ENCODE measurements around the gene PPM1K. TPM values are rescaled to one million over a fixed set of nuclear protein-coding genes. Genes with fewer than 3 reads are reported as not detected.

Gene PPM1K
- total RNA-seq, 4 donors from 2014 or later: 7.8 to 10.5 (median 9.2) TPM

DNA sequence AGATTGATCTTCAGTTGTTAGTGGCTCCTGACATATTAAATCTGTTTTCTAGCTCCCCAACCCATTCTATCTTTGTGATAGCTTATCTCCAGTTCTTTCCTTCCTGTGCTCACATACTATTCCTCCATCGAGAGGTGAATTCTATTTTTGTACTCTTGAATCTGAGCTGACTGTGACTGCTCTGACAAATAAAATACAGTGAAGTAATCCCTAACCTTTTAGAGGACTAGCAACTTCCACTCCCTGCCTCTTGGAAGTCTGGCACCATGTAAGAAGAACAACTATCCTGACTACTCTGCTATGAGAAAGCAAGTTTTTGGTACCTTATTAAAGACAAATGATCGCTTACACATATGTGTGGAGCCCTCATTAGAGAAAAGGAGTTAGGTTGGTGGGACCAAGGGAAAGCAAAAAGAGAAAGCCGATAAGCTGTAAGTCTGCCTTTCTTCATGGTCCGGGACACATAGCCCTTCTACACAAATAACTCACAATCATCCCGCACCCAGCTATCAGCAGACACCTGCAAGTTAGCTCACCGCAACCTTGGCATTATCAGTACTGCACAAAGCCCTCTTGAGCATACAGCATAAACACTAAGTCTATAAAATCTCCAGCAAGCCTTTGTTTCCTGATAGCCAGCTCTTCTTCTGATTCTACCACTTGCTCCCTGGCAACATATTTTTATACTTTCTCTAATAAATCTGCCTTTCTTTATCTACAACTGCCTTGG, 13.5 kb upstream of the PPM1K start:
- Histone ChIP-seq H3K4me1 (no peaks in the 10 kb centered on the region), H3K27me3 (no peaks in the 10 kb centered on the region), H3K36me3 (no peaks in the 10 kb centered on the region), H3K4me3 (no peak overlapping the region), H3K27ac (no peak overlapping the region), H3K9me3 (no peaks in the 10 kb centered on the region)
- TF ChIP-seq POLR2A (IDR thresholded peaks at IDR 0.05) (no peak), CTCF (IDR thresholded peaks at IDR 0.05) (no peak), EP300 (IDR thresholded peaks at IDR 0.05) (no peak), POLR2AphosphoS5 (IDR thresholded peaks at IDR 0.05) (no peak)
- DNase-seq (ENCODE audit: low spot score in 2 of 2): no peak
- WGBS: 88% methylated on average over 6 of the region's 6 CpGs

- Histone ChIP-seq H3K36me3 (no peaks in the 10 kb centered on the region), H3K4me3 (no peak overlapping the region), H3K27me3 (no peaks in the 10 kb centered on the region), H3K27ac (no peak overlapping the region), H3K4me1 (no peaks in the 10 kb centered on the region), H3K9me3 (no peaks in the 10 kb centered on the region)
- DNase-seq (ENCODE audit: low spot score in 2 of 2): no peak
- 100% methylated on average over 1 of the region's 1 CpG for WGBS
- no peak for TF ChIP-seq POLR2A (IDR thresholded peaks at IDR 0.05)
- TF ChIP-seq POLR2AphosphoS5 (IDR thresholded peaks at IDR 0.05): no peak
- no peak for TF ChIP-seq CTCF (IDR thresholded peaks at IDR 0.05)
- no peak for TF ChIP-seq EP300 (IDR thresholded peaks at IDR 0.05)
Measured at GRCh38 chr4:88297212-88297516, 12.8 kb upstream of the PPM1K start.

DNA sequence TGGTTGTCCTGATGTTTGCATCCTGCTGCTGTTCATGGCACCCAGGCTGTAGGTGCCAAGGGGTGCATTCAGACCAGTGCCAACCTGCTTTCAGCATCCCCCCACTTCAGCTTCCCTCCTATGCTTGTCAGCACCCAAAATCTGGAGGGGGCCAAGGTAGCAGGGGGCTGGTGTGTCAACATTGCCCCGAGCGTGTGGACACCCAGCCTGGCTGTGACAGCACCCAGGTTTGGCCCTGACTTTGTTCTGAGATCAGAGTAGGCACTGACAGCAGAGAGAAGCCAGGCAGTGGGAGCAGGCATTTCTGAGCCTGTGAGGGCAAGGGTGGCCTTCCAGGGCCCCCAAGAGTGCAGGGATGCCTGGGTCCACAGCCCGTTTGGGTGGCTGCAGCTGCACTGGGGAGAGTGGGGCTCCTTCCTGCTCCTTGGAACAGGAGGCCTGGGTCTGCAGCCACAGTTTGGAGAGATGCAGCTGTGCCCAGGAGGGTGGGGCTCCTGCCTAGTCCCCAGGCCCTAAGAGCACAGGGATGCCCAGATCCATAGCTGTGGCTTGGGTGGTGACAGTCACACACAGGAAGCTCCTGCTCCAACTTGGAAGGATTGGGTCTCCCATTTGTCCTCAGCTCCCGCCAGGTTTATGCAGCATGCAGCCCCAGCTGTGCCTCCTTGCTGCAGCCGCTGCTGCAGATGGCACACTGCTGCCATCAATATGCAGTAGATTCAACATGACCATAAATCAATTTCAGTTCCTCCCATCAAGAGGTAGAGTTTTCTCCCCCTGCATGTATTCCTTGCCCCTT, 12.3 kb upstream of the PPM1K start:
- TF ChIP-seq POLR2A (IDR thresholded peaks at IDR 0.05) (no peak), EP300 (IDR thresholded peaks at IDR 0.05) (no peak), POLR2AphosphoS5 (IDR thresholded peaks at IDR 0.05) (no peak), CTCF (IDR thresholded peaks at IDR 0.05) (no peak)
- 87% methylated on average over 2 of the region's 5 CpGs for WGBS

DNA sequence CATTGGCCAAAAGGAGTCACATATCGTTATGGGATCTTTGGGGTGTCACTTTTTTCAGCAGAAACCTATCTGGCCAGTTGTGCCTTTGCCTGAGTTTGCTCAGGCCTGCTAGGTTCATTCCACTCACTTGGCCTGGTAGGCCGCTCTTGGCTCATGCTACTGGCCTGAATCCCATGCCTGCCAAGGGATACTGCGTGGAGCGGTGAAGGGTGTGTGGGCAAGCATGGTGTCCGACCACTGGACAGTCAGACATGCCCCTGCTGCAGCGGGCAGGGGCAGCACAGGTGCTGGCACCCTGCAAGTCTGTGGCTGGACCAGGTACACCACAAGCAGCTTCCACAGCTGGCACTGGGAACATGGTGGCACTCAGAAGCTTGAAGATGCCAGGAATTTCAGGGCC, 11.3 kb upstream of the PPM1K start:
- no peak for DNase-seq (ENCODE audit: low spot score in 2 of 2)
- no peak overlapping the region for H3K27ac ChIP-seq
- 94% methylated on average over 5 of the region's 6 CpGs for WGBS
- TF ChIP-seq POLR2AphosphoS5 (IDR thresholded peaks at IDR 0.05) (no peak), POLR2A (IDR thresholded peaks at IDR 0.05) (no peak), EP300 (IDR thresholded peaks at IDR 0.05) (no peak), CTCF (IDR thresholded peaks at IDR 0.05) (no peak)
- no peaks in the 10 kb centered on the region for H3K36me3 ChIP-seq
- H3K9me3 ChIP-seq: no peaks in the 10 kb centered on the region
- peaks cover 5% of the 10 kb centered on the region for H3K4me1 ChIP-seq
- H3K4me3 ChIP-seq: no peak overlapping the region
- no peaks in the 10 kb centered on the region for H3K27me3 ChIP-seq

More for the DNA sequence above, 12.3 kb upstream of the PPM1K start:
- Histone ChIP-seq H3K4me3 (no peak overlapping the region), H3K9me3 (no peaks in the 10 kb centered on the region), H3K36me3 (no peaks in the 10 kb centered on the region), H3K27me3 (no peaks in the 10 kb centered on the region), H3K27ac (no peak overlapping the region), H3K4me1 (no peaks in the 10 kb centered on the region)
- DNase-seq (ENCODE audit: low spot score in 2 of 2): no peak

DNA sequence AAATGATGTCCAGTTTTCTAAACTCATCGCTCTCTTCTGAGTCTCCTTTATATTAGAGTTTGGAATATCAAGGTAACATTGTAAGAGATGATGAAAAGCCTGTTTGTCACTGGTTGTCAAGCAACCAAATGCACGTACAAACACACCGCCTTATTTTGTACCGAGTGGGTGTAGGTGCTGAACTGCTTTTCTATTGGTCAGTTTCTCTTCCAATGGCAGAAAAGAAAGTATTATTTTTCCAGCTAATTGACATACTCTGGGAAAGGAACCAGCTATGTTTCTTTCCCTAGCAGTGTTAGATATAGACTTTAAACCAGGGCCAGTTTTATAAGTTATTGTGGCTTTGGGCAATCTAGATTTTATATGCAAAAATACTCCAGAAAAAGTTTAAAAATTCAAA, 6.6 kb upstream of the PPM1K start:
- Histone ChIP-seq H3K27me3 (no peaks in the 10 kb centered on the region), H3K9me3 (no peaks in the 10 kb centered on the region), H3K36me3 (no peaks in the 10 kb centered on the region), H3K4me3 (no peak overlapping the region), H3K4me1 (peaks cover 5% of the 10 kb centered on the region), H3K27ac (peak overlapping the region; percentile 16)
- TF ChIP-seq POLR2A (IDR thresholded peaks at IDR 0.05) (no peak), EP300 (IDR thresholded peaks at IDR 0.05) (no peak), POLR2AphosphoS5 (IDR thresholded peaks at IDR 0.05) (no peak), CTCF (IDR thresholded peaks at IDR 0.05) (no peak)
- no peak for DNase-seq (ENCODE audit: low spot score in 2 of 2)
- WGBS: 48% methylated on average over 4 of the region's 4 CpGs
